Gastroesophageal sphincter (tissue), 3 donors: ENCODE data around the gene SEMA3A.

Experiments used
- POLR2A ChIP-seq, 2 donors: fragments of 450-650 bp; IDR thresholded peaks; one replicate each; pipeline ENCODE4 v1.6.1; 2017; ENCODE audit warnings: antibody characterized with exemption in 2 of 2, mild to moderate bottlenecking in 2 of 2, moderate library complexity in 1 of 2
- TF ChIP-seq, protein P1 (sequence below), 4 experiments: fragments of 200-600 bp in 2 of 4; fragments of 450-650 bp in 2 of 4; sonication (generic) in 1 of 4; IDR thresholded peaks; one replicate each; pipeline ENCODE4 v1.5.1; 2017 to 2019; ENCODE audit warnings: antibody characterized with exemption in 4 of 4, mild to moderate bottlenecking in 2 of 4, moderate library complexity in 2 of 4

GRCh38 chr7:84100866-84101265 lies 93.7 kb downstream of the SEMA3A start:
- TF ChIP-seq, protein P1, sequence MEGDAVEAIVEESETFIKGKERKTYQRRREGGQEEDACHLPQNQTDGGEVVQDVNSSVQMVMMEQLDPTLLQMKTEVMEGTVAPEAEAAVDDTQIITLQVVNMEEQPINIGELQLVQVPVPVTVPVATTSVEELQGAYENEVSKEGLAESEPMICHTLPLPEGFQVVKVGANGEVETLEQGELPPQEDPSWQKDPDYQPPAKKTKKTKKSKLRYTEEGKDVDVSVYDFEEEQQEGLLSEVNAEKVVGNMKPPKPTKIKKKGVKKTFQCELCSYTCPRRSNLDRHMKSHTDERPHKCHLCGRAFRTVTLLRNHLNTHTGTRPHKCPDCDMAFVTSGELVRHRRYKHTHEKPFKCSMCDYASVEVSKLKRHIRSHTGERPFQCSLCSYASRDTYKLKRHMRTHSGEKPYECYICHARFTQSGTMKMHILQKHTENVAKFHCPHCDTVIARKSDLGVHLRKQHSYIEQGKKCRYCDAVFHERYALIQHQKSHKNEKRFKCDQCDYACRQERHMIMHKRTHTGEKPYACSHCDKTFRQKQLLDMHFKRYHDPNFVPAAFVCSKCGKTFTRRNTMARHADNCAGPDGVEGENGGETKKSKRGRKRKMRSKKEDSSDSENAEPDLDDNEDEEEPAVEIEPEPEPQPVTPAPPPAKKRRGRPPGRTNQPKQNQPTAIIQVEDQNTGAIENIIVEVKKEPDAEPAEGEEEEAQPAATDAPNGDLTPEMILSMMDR (IDR thresholded peaks at IDR 0.05): no peak
- no peak for TF ChIP-seq POLR2A (IDR thresholded peaks at IDR 0.05)
